Erythroblast (primary cell): ENCODE results near the gene CD276.

ENCODE experiments used
- GATA1 ChIP-seq: IDR thresholded peaks from 2 replicates; pipeline ENCODE4 v1.6.1; 2011; ENCODE audit warnings: low read depth, mild to moderate bottlenecking, control low read depth, low read length, moderate library complexity
- POLR2A ChIP-seq: IDR thresholded peaks from 2 replicates; pipeline ENCODE4 v1.6.1; 2011; ENCODE audit warnings: mild to moderate bottlenecking, low read length

DNA sequence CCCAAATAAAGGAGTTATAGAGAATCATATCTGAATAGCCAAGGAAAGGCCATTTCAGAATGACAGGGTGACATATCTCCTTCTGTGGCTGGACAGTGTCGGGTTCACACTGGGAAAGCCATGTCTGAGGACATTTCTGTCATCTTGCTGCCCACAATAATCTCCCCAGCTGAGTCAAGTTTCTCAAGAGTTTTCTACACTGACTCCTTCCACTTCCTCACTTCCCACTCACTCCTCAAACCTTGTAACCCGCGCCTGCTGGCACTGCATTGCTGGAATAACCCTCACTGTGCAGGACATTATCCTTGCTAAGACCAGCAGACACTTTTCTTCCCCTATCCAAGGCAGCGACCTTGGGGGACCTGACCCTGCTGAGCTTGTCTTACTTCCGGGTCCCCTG lies 74.3 kb downstream of the CD276 start:
- TF ChIP-seq POLR2A, result no peak
- no peak for TF ChIP-seq GATA1
